Gastrocnemius medialis (tissue), 4 donors: ENCODE measurements around the gene MMP11. TPM values are rescaled to one million over a fixed set of nuclear protein-coding genes. Genes with fewer than 3 reads are reported as not detected.

Experiments used
- ATAC-seq, 2 donors: fragments of 150-250 bp; one replicate each; pipeline ENCODE4 v1.9.1; 2016
- DNase-seq, 2 donors: peaks; one replicate each; pipeline ENCODE4 v3.0.0-alpha.2; 2019
- H3K27ac ChIP-seq, 4 donors: fragments of 200-600 bp; sonication (generic); 1 replicate in 1 of 4; 2 replicates in 3 of 4; pipeline ENCODE4 v1.5.1; 2016 to 2018; ENCODE audit warnings: mild to moderate bottlenecking in 2 of 4, moderate library complexity in 1 of 4
- H3K27me3 ChIP-seq, 3 donors: fragments of 200-600 bp; sonication (generic) in 2 of 3; 1 replicate in 1 of 3; 2 replicates in 2 of 3; pipeline versions ENCODE4 v1.5.1 to v1.6.0; 2016 to 2019; ENCODE audit warnings: mild to moderate bottlenecking in 1 of 3, moderate library complexity in 1 of 3
- H3K36me3 ChIP-seq, 2 donors: fragments of 200-600 bp; sonication (generic) in 1 of 2; one replicate each; pipeline ENCODE4 v1.5.1; 2017 to 2018
- H3K4me1 ChIP-seq, 2 donors: fragments of 200-600 bp; sonication (generic) in 1 of 2; one replicate each; pipeline ENCODE4 v1.5.1; 2016 to 2017; ENCODE audit warnings: mild to moderate bottlenecking in 2 of 2
- H3K4me3 ChIP-seq, 4 donors: fragments of 200-600 bp; sonication (generic) in 3 of 4; 1 replicate in 1 of 4; 2 replicates in 3 of 4; pipeline ENCODE4 v1.5.1; 2016 to 2019; ENCODE audit warnings: mild to moderate bottlenecking in 2 of 4
- H3K9me3 ChIP-seq, 3 donors: fragments of 200-600 bp; sonication (generic) in 2 of 3; 1 replicate in 1 of 3; 2 replicates in 2 of 3; pipeline ENCODE4 v1.5.1; 2016 to 2019
- POLR2A ChIP-seq, 2 donors: fragments of 450-650 bp; IDR thresholded peaks; one replicate each; pipeline ENCODE4 v1.6.1; 2017; ENCODE audit warnings: antibody characterized with exemption in 2 of 2, mild to moderate bottlenecking in 2 of 2, moderate library complexity in 2 of 2
- in situ Hi-C, 4 donors: fragments of 200-750 bp; cut with MboI; loops; one replicate each; pipeline versions ENCODE4 v1.15.0 to v1.8.0; 2017; ENCODE audit warnings: low sequenced_read_pairs in 4 of 4
- intact Hi-C: fragments of 100-400 bp; cut with DNase I; formaldehyde crosslinking; loops from one replicate; pipeline ENCODE4 v1.15.1; 2023; ENCODE audit warnings: low total_unique reads
- total RNA-seq, 4 donors: library from RNA; depleted of rRNA; stranded (reverse); fragments of >200 nt; gene quantifications; one replicate each; pipeline versions ENCODE4 v1.1.0 to v1.2.3, GENCODE V29; 2016
- TF ChIP-seq, protein P1 (sequence below), 5 experiments: fragments of 450-650 bp in 3 of 5; fragments of 200-600 bp in 2 of 5; sonication (generic) in 2 of 5; IDR thresholded peaks in 4 of 5; conservative IDR thresholded peaks in 1 of 5; 1 replicate in 4 of 5; 2 replicates in 1 of 5; pipeline ENCODE4 v1.5.1; 2016 to 2019; ENCODE audit warnings: antibody characterized with exemption in 5 of 5, mild to moderate bottlenecking in 3 of 5, moderate library complexity in 3 of 5

Gene MMP11
- total RNA-seq, 4 donors from 2014 or later: 0.91 to 3.6 (median 1.4) TPM; not detected in 1

DNA sequence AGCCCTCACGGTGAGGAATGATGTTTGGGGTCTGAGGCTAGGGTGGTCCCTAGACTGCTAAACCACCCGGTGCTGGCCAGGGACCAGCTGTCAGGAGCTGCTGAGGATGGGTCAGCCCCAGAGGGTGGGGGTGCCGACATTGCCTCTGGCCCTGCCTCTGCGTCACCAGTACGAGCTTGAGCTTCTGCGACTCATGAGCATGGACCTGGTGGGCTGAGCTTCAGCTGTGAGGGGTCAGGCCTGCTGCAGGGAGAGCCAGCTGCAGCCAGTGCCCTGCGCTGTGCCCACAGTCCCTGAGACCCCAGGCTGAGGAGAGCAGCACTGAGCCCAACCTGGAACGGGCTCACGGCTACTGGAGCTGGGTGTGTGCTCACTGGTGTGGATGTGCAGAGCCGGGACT, 59.1 kb downstream of the MMP11 start:
- ATAC-seq: no peak
- H3K4me3 ChIP-seq: no peak overlapping the region
- H3K9me3 ChIP-seq: no peaks in the 10 kb centered on the region
- H3K4me1 ChIP-seq: peaks cover 65 to 74% of the 10 kb centered on the region in 2 donors
- intact Hi-C loops: no loop called here
- TF ChIP-seq POLR2A (IDR thresholded peaks at IDR 0.05): no peak
- TF ChIP-seq, protein P1, sequence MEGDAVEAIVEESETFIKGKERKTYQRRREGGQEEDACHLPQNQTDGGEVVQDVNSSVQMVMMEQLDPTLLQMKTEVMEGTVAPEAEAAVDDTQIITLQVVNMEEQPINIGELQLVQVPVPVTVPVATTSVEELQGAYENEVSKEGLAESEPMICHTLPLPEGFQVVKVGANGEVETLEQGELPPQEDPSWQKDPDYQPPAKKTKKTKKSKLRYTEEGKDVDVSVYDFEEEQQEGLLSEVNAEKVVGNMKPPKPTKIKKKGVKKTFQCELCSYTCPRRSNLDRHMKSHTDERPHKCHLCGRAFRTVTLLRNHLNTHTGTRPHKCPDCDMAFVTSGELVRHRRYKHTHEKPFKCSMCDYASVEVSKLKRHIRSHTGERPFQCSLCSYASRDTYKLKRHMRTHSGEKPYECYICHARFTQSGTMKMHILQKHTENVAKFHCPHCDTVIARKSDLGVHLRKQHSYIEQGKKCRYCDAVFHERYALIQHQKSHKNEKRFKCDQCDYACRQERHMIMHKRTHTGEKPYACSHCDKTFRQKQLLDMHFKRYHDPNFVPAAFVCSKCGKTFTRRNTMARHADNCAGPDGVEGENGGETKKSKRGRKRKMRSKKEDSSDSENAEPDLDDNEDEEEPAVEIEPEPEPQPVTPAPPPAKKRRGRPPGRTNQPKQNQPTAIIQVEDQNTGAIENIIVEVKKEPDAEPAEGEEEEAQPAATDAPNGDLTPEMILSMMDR (IDR thresholded peaks at IDR 0.05 in 4 of 5, conservative IDR thresholded peaks at IDR 0.05 in 1 of 5): no peak
- H3K36me3 ChIP-seq: peaks cover 0 to 11% of the 10 kb centered on the region in 2 donors
- in situ Hi-C loops: no loop called here
- peak overlapping the region; percentile 93 to 98 (median 97) for H3K27ac ChIP-seq
- no peak for DNase-seq
- no peaks in the 10 kb centered on the region for H3K27me3 ChIP-seq

DNA sequence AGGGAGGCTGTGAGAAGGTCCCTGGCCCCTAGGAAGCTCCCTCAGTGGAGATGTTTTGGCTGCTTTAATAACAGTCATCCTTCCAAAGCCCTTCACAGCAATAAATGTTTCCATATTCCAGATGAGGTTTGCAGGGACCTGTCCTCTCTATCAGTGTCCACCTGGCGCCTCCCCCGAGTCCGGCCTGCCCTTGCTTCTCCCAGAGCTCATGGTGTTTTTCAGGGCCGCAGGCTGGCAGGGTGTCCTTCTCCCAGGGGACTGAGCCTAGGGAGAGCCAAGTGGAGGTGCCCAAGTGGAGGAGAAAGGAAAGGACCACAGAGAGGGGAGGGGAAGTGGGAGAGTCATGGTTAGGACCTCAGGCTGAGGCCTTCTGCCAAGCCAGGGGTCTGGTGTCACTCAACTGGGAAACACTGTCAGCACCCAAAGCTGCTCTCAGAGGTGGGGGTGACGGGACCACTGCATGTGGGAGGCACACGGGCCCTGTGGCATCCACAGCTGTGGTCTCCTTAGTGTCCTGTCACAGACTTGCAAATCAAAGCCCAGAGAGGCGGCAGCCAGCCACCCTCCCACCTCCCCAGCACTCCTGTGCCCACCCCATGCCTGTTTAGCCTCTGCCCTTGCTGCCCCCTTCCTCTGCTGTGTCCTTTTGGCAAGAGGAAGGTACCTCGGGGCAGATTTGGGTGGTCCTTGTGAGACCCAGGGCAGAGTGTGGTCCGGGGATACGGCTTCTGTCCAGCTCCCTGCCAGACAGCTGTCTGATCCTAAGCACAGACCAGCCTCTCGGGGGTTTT, 59.8 kb downstream of the MMP11 start:
- intact Hi-C loops: no loop called here
- no peak for DNase-seq
- Histone ChIP-seq H3K4me3 (no peak overlapping the region), H3K36me3 (peaks cover 0 to 4% of the 10 kb centered on the region in 2 donors), H3K27ac (peak overlapping the region; percentile 93 to 98 (median 96)), H3K27me3 (no peaks in the 10 kb centered on the region), H3K4me1 (peaks cover 65 to 74% of the 10 kb centered on the region in 2 donors), H3K9me3 (no peaks in the 10 kb centered on the region)
- in situ Hi-C loops: no loop called here
- no peak for TF ChIP-seq POLR2A (IDR thresholded peaks at IDR 0.05)
- no peak for ATAC-seq

DNA sequence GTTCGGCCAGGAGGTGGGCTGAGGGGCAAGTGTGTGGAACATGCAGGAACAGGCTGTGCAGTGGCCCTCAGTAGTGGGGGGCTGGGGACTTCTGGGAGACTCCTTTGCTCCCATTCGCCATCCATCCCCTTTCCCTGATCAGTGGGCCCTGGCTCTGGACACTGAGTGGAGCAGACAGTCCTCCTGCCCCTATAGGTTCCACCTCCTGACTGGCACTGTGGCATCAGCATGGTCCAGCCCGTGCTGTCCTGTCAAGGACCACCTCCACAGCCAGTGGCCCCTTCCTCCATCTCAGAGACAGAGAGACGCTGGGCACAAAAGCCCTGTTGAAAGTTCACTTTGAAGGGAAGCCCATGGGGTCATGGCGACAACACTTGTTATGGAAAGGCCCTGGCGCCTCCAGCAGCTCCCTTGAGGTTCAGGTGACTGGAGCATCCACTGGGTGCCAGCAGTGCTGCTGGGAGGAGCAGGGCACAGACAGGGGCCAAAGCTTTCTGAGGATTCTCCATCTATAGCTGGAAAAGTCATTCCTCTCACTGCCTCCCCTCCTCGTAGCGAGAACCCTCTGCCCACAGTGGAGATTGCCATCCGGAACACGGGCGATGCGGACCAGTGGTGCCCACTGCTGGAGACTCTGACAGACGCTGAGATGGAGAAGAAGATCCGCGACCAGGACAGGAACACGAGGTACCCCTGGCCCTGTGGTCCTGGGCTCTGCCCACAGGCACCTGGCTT, 60.5 kb downstream of the MMP11 start:
- in situ Hi-C loops: no loop called here
- H3K9me3 ChIP-seq: no peaks in the 10 kb centered on the region
- no peak for TF ChIP-seq POLR2A (IDR thresholded peaks at IDR 0.05)
- TF ChIP-seq, protein P1 (IDR thresholded peaks at IDR 0.05 in 4 of 5, conservative IDR thresholded peaks at IDR 0.05 in 1 of 5): no peak
- peaks cover 68 to 77% of the 10 kb centered on the region in 2 donors for H3K4me1 ChIP-seq
- no peak overlapping the region for H3K4me3 ChIP-seq
- H3K27ac ChIP-seq: peak overlapping the region; percentile 91 to 98 (median 96)
- H3K27me3 ChIP-seq: no peaks in the 10 kb centered on the region
- no peak for DNase-seq
- intact Hi-C loops: no loop called here
- no peaks in the 10 kb centered on the region for H3K36me3 ChIP-seq
- no peak for ATAC-seq

Other genes starting within 250 kb of the MMP11 start
- not detected for gene IGLL1, start 192.6 kb upstream of the MMP11 start, total RNA-seq
- gene DRICH1, start 140.5 kb upstream of the MMP11 start, total RNA-seq: not detected
- gene RGL4, start 81.8 kb upstream of the MMP11 start, total RNA-seq: 1 to 10 TPM in 1 of 4 donors, under 1 TPM in 1, not detected in 2; 0.09 to 1.9 TPM
- gene ZNF70, start 21.7 kb upstream of the MMP11 start, total RNA-seq: 1 to 10 TPM; 3.1 to 6.3 (median 4.2) TPM
- gene VPREB3, start 18.4 kb upstream of the MMP11 start, total RNA-seq: 1 to 10 TPM in 1 of 4 donors, not detected in 3; 1.1 TPM
- gene C22orf15, start 9.9 kb upstream of the MMP11 start, total RNA-seq: not detected
- 100 to 1,000 TPM; 157 to 290 (median 181) TPM for gene CHCHD10, start 4.9 kb upstream of the MMP11 start, total RNA-seq
- 10 to 100 TPM; 37.8 to 65.6 (median 55.2) TPM for gene SMARCB1, start 14.1 kb downstream of the MMP11 start, total RNA-seq
- 1 to 10 TPM in 3 of 4 donors, under 1 TPM in 1; 0.72 to 1.5 (median 1.3) TPM for gene DERL3, start 66.2 kb downstream of the MMP11 start, total RNA-seq
- 10 to 100 TPM in 1 of 4 donors, 1 to 10 TPM in 3; 2.4 to 19.0 (median 6.2) TPM for gene SLC2A11, start 85.0 kb downstream of the MMP11 start, total RNA-seq
- gene MIF, start 121.5 kb downstream of the MMP11 start, total RNA-seq: 100 to 1,000 TPM in 3 of 4 donors, 10 to 100 TPM in 1; 78.1 to 145 (median 129) TPM
- gene GSTT2B, start 188.3 kb downstream of the MMP11 start, total RNA-seq: 1 to 10 TPM; 1.4 to 7.2 (median 5.1) TPM
- gene DDTL, start 194.0 kb downstream of the MMP11 start, total RNA-seq: 1 to 10 TPM in 1 of 4 donors, under 1 TPM in 1, not detected in 2; 0.88 to 1.1 TPM
- gene DDT, start 201.6 kb downstream of the MMP11 start, total RNA-seq: 100 to 1,000 TPM in 3 of 4 donors, 10 to 100 TPM in 1; 98.1 to 134 (median 107) TPM
- gene GSTT2, start 207.3 kb downstream of the MMP11 start, total RNA-seq: 1 to 10 TPM in 1 of 4 donors, not detected in 3; 1.6 TPM
- not detected for gene GSTT4, start 232.6 kb downstream of the MMP11 start, total RNA-seq
- gene CABIN1, start 238.5 kb downstream of the MMP11 start, total RNA-seq: 10 to 100 TPM; 18.8 to 31.5 (median 22.4) TPM